WERI-Rb-1 (cell line): Measurements from ENCODE around the gene RALB.

Source experiments
- DNase-seq: peaks from one replicate; pipeline ENCODE4 v3.0.0-alpha.2; 2020
- H3K27ac ChIP-seq: fragments of 250-450 bp; sonication (Bioruptor Pico); 2 replicates; pipeline ENCODE4 v1.5.1; 2020; ENCODE audit warnings: mild to moderate bottlenecking, moderate library complexity
- H3K27me3 ChIP-seq: fragments of 250-450 bp; sonication (Bioruptor Pico); 2 replicates; pipeline ENCODE4 v1.5.1; 2021; ENCODE audit warnings: mild to moderate bottlenecking, low read depth, moderate library complexity; ENCODE audit not compliant: insufficient read depth, severe bottlenecking
- H3K36me3 ChIP-seq: fragments of 250-450 bp; sonication (Bioruptor Pico); 2 replicates; pipeline ENCODE4 v1.5.1; 2020; ENCODE audit warnings: mild to moderate bottlenecking, moderate library complexity
- H3K4me3 ChIP-seq: 2 replicates; pipeline ENCODE4 v1.5.1; 2011; ENCODE audit warnings: low read depth, mild to moderate bottlenecking, control low read depth, low read length
- H3K9me3 ChIP-seq: fragments of 250-450 bp; sonication (Bioruptor Pico); 2 replicates; pipeline ENCODE4 v1.5.1; 2021; ENCODE audit warnings: mild to moderate bottlenecking, moderate library complexity; ENCODE audit not compliant: severe bottlenecking
- CTCF ChIP-seq: IDR thresholded peaks from 2 replicates; pipeline ENCODE4 v1.5.1; 2011; ENCODE audit warnings: low read depth, mild to moderate bottlenecking, control low read depth, inconsistent platforms, low read length

Gene RALB

GRCh38 chr2:120321721-120322284, 69.2 kb downstream of the RALB start:
- Histone ChIP-seq H3K27ac (no peak overlapping the region), H3K27me3 (no peaks in the 10 kb centered on the region), H3K36me3 (no peaks in the 10 kb centered on the region), H3K9me3 (no peaks in the 10 kb centered on the region), H3K4me3 (no peak overlapping the region)
- DNase-seq, result no peak
- no peak for TF ChIP-seq CTCF

- no peak for TF ChIP-seq CTCF
- Histone ChIP-seq H3K4me3 (no peak overlapping the region), H3K27me3 (no peaks in the 10 kb centered on the region), H3K9me3 (no peaks in the 10 kb centered on the region), H3K27ac (no peak overlapping the region), H3K36me3 (no peaks in the 10 kb centered on the region)
- DNase-seq, result no peak
Observed at GRCh38 chr2:120322329-120322728, 69.7 kb downstream of the RALB start.

- H3K4me3 ChIP-seq, result no peak overlapping the region
- no peak for DNase-seq
- H3K27me3 ChIP-seq, result no peaks in the 10 kb centered on the region
- TF ChIP-seq CTCF, result no peak
- H3K27ac ChIP-seq, result no peak overlapping the region
- no peaks in the 10 kb centered on the region for H3K9me3 ChIP-seq
- no peaks in the 10 kb centered on the region for H3K36me3 ChIP-seq
Observed at GRCh38 chr2:120323214-120323613, 70.6 kb downstream of the RALB start.

- Histone ChIP-seq H3K27ac (no peak overlapping the region), H3K9me3 (no peaks in the 10 kb centered on the region), H3K36me3 (no peaks in the 10 kb centered on the region), H3K4me3 (no peak overlapping the region), H3K27me3 (no peaks in the 10 kb centered on the region)
- no peak for TF ChIP-seq CTCF
- DNase-seq, result no peak
Observed at GRCh38 chr2:120323807-120324399, 71.3 kb downstream of the RALB start.

- Histone ChIP-seq H3K36me3 (no peaks in the 10 kb centered on the region), H3K27ac (no peak overlapping the region), H3K9me3 (no peaks in the 10 kb centered on the region), H3K27me3 (no peaks in the 10 kb centered on the region), H3K4me3 (no peak overlapping the region)
- TF ChIP-seq CTCF, result no peak
- no peak for DNase-seq
Observed at GRCh38 chr2:120324933-120325332, 72.3 kb downstream of the RALB start.

GRCh38 chr2:120326066-120326465, 73.4 kb downstream of the RALB start:
- Histone ChIP-seq H3K4me3 (no peak overlapping the region), H3K9me3 (no peaks in the 10 kb centered on the region), H3K36me3 (no peaks in the 10 kb centered on the region), H3K27ac (no peak overlapping the region), H3K27me3 (no peaks in the 10 kb centered on the region)
- TF ChIP-seq CTCF, result no peak
- DNase-seq, result no peak
